CD14-positive monocyte (primary cell): Measurements from ENCODE around the gene VSTM2B. TPM values are rescaled to one million over a fixed set of nuclear protein-coding genes. Genes with fewer than 3 reads are reported as not detected.

Experiments
- DNase-seq, 3 donors: peaks; one replicate each; pipeline ENCODE4 v3.0.0-alpha.2; 2011 to 2022
- H2AFZ ChIP-seq: 2 replicates; pipeline ENCODE4 v1.6.0; 2012; ENCODE audit warnings: mild to moderate bottlenecking, low read depth, low read length, inconsistent platforms; ENCODE audit not compliant: insufficient read depth, poor library complexity, severe bottlenecking
- H3K27ac ChIP-seq, 2 donors: 1 replicate in 1 of 2; 2 replicates in 1 of 2; pipeline ENCODE4 v1.5.1; 2012 to 2013; ENCODE audit warnings: low read length in 2 of 2, control low read depth in 1 of 2, inconsistent platforms in 1 of 2, low read depth in 1 of 2, mild to moderate bottlenecking in 1 of 2
- H3K27me3 ChIP-seq, 2 donors: one replicate each; pipeline versions ENCODE4 v1.6.0 to v1.6.1; 2011 to 2013; ENCODE audit warnings: low read length in 2 of 2; ENCODE audit not compliant: control insufficient read depth in 2 of 2, insufficient read depth in 2 of 2
- H3K36me3 ChIP-seq, 2 donors: replicated peaks in 1 of 2; 1 replicate in 1 of 2; 2 replicates in 1 of 2; pipeline versions ENCODE4 v1.5.1 to v1.6.1; 2012 to 2013; ENCODE audit warnings: low read length in 2 of 2, control low read depth in 1 of 2, inconsistent platforms in 1 of 2, mild to moderate bottlenecking in 1 of 2; ENCODE audit not compliant: insufficient read depth in 2 of 2, control insufficient read depth in 1 of 2
- H3K4me1 ChIP-seq, 2 donors: 1 replicate in 1 of 2; 2 replicates in 1 of 2; pipeline versions ENCODE4 v1.5.1 to v1.6.1; 2012 to 2013; ENCODE audit warnings: low read length in 2 of 2, control low read depth in 1 of 2, inconsistent platforms in 1 of 2, mild to moderate bottlenecking in 1 of 2, moderate library complexity in 1 of 2; ENCODE audit not compliant: insufficient read depth in 2 of 2, control insufficient read depth in 1 of 2
- H3K4me2 ChIP-seq: replicated peaks from 2 replicates; pipeline ENCODE3; 2012; ENCODE audit warnings: low read length, moderate library complexity, mild to moderate bottlenecking; ENCODE audit not compliant: poor library complexity, severe bottlenecking; ENCODE audit errors: extremely low read depth
- H3K4me3 ChIP-seq, 3 experiments: fragments of 200-600 bp in 1 of 3; sonication (generic) in 1 of 3; replicated peaks in 1 of 3; 1 replicate in 2 of 3; 2 replicates in 1 of 3; pipeline ENCODE4 v1.5.1; 2011 to 2013; ENCODE audit warnings: low read length in 3 of 3, mild to moderate bottlenecking in 3 of 3, control low read depth in 2 of 3, low read depth in 2 of 3, inconsistent platforms in 1 of 3, moderate library complexity in 1 of 3
- H3K79me2 ChIP-seq: 2 replicates; pipeline ENCODE4 v1.6.0; 2012; ENCODE audit warnings: mild to moderate bottlenecking, control low read depth, inconsistent platforms, low read length, moderate library complexity; ENCODE audit not compliant: insufficient read depth
- H3K9ac ChIP-seq: 2 replicates; pipeline ENCODE4 v1.6.0; 2017; ENCODE audit warnings: low read length, mild to moderate bottlenecking; ENCODE audit not compliant: insufficient read depth, poor library complexity, severe bottlenecking
- H3K9me3 ChIP-seq, 2 donors: replicated peaks in 1 of 2; 1 replicate in 1 of 2; 2 replicates in 1 of 2; pipeline versions ENCODE4 v1.5.1 to v1.6.1; 2012 to 2013; ENCODE audit warnings: low read length in 2 of 2, control low read depth in 1 of 2; ENCODE audit not compliant: control insufficient read depth in 1 of 2, insufficient read depth in 1 of 2
- H4K20me1 ChIP-seq: 2 replicates; pipeline ENCODE4 v1.6.0; 2012; ENCODE audit warnings: mild to moderate bottlenecking, low read length, control low read depth, moderate library complexity; ENCODE audit not compliant: insufficient read depth
- H3K27ac Mint-ChIP-seq, 7 donors: one replicate each; pipeline ENCODE4 v1.8.0; 2020; ENCODE audit warnings: mild to moderate bottlenecking in 7 of 7, mixed read lengths in 7 of 7, moderate library complexity in 6 of 7, inconsistent platforms in 2 of 7
- H3K27me3 Mint-ChIP-seq, 3 donors: one replicate each; pipeline ENCODE4 v1.8.0; 2021 to 2022; ENCODE audit warnings: low read depth in 3 of 3, mild to moderate bottlenecking in 3 of 3, mixed read lengths in 3 of 3, moderate library complexity in 3 of 3, inconsistent platforms in 1 of 3
- H3K36me3 Mint-ChIP-seq, 2 donors: one replicate each; pipeline ENCODE4 v1.8.0; 2020; ENCODE audit warnings: mixed read lengths in 2 of 2, inconsistent platforms in 1 of 2, mild to moderate bottlenecking in 1 of 2
- H3K4me1 Mint-ChIP-seq: one replicate; pipeline ENCODE4 v1.8.0; 2020; ENCODE audit warnings: mild to moderate bottlenecking, mixed read lengths
- H3K4me3 Mint-ChIP-seq, 2 donors: one replicate each; pipeline ENCODE4 v1.8.0; 2020; ENCODE audit warnings: mild to moderate bottlenecking in 2 of 2, mixed read lengths in 2 of 2, moderate library complexity in 1 of 2
- H3K9me3 Mint-ChIP-seq, 7 donors: one replicate each; pipeline ENCODE4 v1.8.0; 2020 to 2022; ENCODE audit warnings: mixed read lengths in 7 of 7, mild to moderate bottlenecking in 6 of 7, moderate library complexity in 6 of 7, inconsistent platforms in 2 of 7
- WGBS: methylation state at CpG from one replicate; pipeline ENCODE4 v1.1.5; 2013; ENCODE audit warnings: missing lambda C conversion rate; ENCODE audit not compliant: insufficient coverage; 5-methylcytosine and 5-hydroxymethylcytosine counted together
- intact Hi-C, 2 donors: fragments of 100-400 bp; cut with micrococcal nuclease; formaldehyde crosslinking; loops; one replicate each; pipeline versions ENCODE4 v1.15.0 to v1.15.1; 2023
- polyA plus RNA-seq, 3 donors: library from polyadenylated mRNA; depleted of rRNA in 1 of 3; unstranded in 2 of 3; stranded (reverse) in 1 of 3; fragments of 300-500 nt in 2 of 3; fragments of >200 nt in 1 of 3; fragmentation: Illumina TruSeq in 2 of 3; gene quantifications; 1 replicate in 2 of 3; 2 replicates in 1 of 3; pipeline ENCODE4 v1.2.3, GENCODE V29; 2012 to 2021
- TF ChIP-seq, protein P1 (sequence below): fragments of 200-600 bp; IDR thresholded peaks from one replicate; pipeline ENCODE4 v1.8.0; 2022; ENCODE audit warnings: antibody characterized with exemption, mild to moderate bottlenecking

Gene VSTM2B
- polyA plus RNA-seq, 3 donors: not detected

- H3K36me3 ChIP-seq: no peaks in the 10 kb centered on the region
- no peak overlapping the region for H3K9ac ChIP-seq
- no peak overlapping the region for H2AFZ ChIP-seq
- no peak overlapping the region for H3K4me3 ChIP-seq
- no peak for DNase-seq
- no peak overlapping the region for H3K4me3 Mint-ChIP-seq
- no peaks in the 10 kb centered on the region for H3K36me3 Mint-ChIP-seq
- peaks cover 0 to 3% (median 2%) of the 10 kb centered on the region in 3 donors for H3K27me3 Mint-ChIP-seq
- no peak overlapping the region for H3K27ac ChIP-seq
- no peaks in the 10 kb centered on the region for H3K4me1 ChIP-seq
- no peaks in the 10 kb centered on the region for H3K27me3 ChIP-seq
- no peak overlapping the region for H3K27ac Mint-ChIP-seq
- peaks cover 13 to 29% (median 22%) of the 10 kb centered on the region in 7 donors for H3K9me3 Mint-ChIP-seq
- H3K9me3 ChIP-seq: peaks cover 13 to 28% of the 10 kb centered on the region in 2 donors
- intact Hi-C loops: no loop called here
- H3K4me2 ChIP-seq: no peak overlapping the region
- H3K4me1 Mint-ChIP-seq: no peaks in the 10 kb centered on the region
- WGBS: 70% methylated on average over 4 of the region's 6 CpGs
- TF ChIP-seq, protein P1, sequence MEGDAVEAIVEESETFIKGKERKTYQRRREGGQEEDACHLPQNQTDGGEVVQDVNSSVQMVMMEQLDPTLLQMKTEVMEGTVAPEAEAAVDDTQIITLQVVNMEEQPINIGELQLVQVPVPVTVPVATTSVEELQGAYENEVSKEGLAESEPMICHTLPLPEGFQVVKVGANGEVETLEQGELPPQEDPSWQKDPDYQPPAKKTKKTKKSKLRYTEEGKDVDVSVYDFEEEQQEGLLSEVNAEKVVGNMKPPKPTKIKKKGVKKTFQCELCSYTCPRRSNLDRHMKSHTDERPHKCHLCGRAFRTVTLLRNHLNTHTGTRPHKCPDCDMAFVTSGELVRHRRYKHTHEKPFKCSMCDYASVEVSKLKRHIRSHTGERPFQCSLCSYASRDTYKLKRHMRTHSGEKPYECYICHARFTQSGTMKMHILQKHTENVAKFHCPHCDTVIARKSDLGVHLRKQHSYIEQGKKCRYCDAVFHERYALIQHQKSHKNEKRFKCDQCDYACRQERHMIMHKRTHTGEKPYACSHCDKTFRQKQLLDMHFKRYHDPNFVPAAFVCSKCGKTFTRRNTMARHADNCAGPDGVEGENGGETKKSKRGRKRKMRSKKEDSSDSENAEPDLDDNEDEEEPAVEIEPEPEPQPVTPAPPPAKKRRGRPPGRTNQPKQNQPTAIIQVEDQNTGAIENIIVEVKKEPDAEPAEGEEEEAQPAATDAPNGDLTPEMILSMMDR: no peak
- H3K79me2 ChIP-seq: no peaks in the 10 kb centered on the region
- no peaks in the 10 kb centered on the region for H4K20me1 ChIP-seq
These were observed 41.7 kb upstream of the VSTM2B start for GRCh38 chr19:29483944-29484581.

DNA sequence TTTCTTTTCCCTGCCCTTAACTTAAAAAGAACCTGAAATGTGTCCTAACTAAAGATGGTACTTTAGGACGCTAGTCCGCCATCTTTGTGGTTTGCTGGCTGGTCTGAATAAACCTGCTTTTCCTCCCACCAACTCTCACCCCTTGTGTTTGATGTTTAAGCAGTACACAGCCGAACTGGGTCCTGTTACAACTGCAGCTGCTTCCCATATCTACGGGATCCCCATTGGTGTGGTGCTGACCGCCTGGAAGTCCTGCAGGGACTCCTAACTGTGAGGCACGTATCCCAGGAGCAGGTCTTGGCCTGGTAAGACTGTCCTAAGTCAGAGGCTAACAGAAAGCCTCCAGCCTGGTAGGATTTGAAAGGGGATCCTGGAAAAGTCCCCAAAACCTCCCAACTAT is 40.9 kb upstream of the VSTM2B start:
- Histone ChIP-seq H4K20me1 (no peaks in the 10 kb centered on the region), H3K79me2 (no peaks in the 10 kb centered on the region), H2AFZ (no peak overlapping the region), H3K9me3 (peaks cover 13 to 22% of the 10 kb centered on the region in 2 donors), H3K27me3 (no peaks in the 10 kb centered on the region), H3K27ac (no peak overlapping the region), H3K36me3 (no peaks in the 10 kb centered on the region), H3K4me3 (no peak overlapping the region), H3K4me2 (no peak overlapping the region), H3K4me1 (no peaks in the 10 kb centered on the region), H3K9ac (no peak overlapping the region)
- Mint-ChIP-seq H3K36me3 (no peaks in the 10 kb centered on the region), H3K4me1 (no peaks in the 10 kb centered on the region), H3K27ac (no peak overlapping the region), H3K9me3 (peaks cover 13 to 25% (median 20%) of the 10 kb centered on the region in 7 donors), H3K4me3 (no peak overlapping the region), H3K27me3 (peaks cover 0 to 3% (median 2%) of the 10 kb centered on the region in 3 donors)
- intact Hi-C loops: no loop called here
- TF ChIP-seq, protein P1: no peak
- WGBS: 46% methylated on average over 4 of the region's 6 CpGs
- DNase-seq: no peak
